Erythroblast (primary cell): ENCODE measurements around the gene WIPF1.
A peak's percentile ranks its signal among the peaks of the same experiment; 100 is the strongest.

Experiments used
- DNase-seq, 2 experiments: peaks; one replicate each; lab custom pipeline; 2025; lab: John Stamatoyannopoulos, UW
- GATA1 ChIP-seq: IDR thresholded peaks from 2 replicates; pipeline ENCODE4 v1.6.1; 2011; ENCODE audit warnings: low read depth, mild to moderate bottlenecking, control low read depth, low read length, moderate library complexity
- POLR2A ChIP-seq: IDR thresholded peaks from 2 replicates; pipeline ENCODE4 v1.6.1; 2011; ENCODE audit warnings: mild to moderate bottlenecking, low read length

WIPF1 gene

GRCh38 chr2:174611006-174611405 lies 13.4 kb upstream of the WIPF1 start:
- no peak for TF ChIP-seq GATA1
- no peak for TF ChIP-seq POLR2A
- DNase-seq, result no peak

- no peak for DNase-seq
- TF ChIP-seq GATA1 (no peak), POLR2A (no peak)
Observed at GRCh38 chr2:174610243-174610995, 12.8 kb upstream of the WIPF1 start.

- no peak for TF ChIP-seq GATA1
- TF ChIP-seq POLR2A, result no peak
- DNase-seq, result no peak
Observed at GRCh38 chr2:174609261-174609660, 11.7 kb upstream of the WIPF1 start.

GRCh38 chr2:174608866-174609214 lies 11.2 kb upstream of the WIPF1 start:
- no peak for DNase-seq
- TF ChIP-seq GATA1, result no peak
- TF ChIP-seq POLR2A, result no peak

GRCh38 chr2:174607989-174608865 lies 10.6 kb upstream of the WIPF1 start:
- TF ChIP-seq GATA1 (no peak), POLR2A (no peak)
- DNase-seq, result no peak

- no peak for DNase-seq
Observed at GRCh38 chr2:174607584-174607983, 10.0 kb upstream of the WIPF1 start.

GRCh38 chr2:174606336-174606735 lies 8.7 kb upstream of the WIPF1 start:
- no peak for TF ChIP-seq GATA1
- no peak for TF ChIP-seq POLR2A
- no peak for DNase-seq

More at GRCh38 chr2:174607584-174607983, 10.0 kb upstream of the WIPF1 start:
- no peak for TF ChIP-seq POLR2A
- TF ChIP-seq GATA1, result no peak

- TF ChIP-seq GATA1 (no peak), POLR2A (no peak)
- DNase-seq, result no peak
Observed at GRCh38 chr2:174605687-174606086, 8.1 kb upstream of the WIPF1 start.

GRCh38 chr2:174603280-174603679 lies 5.7 kb upstream of the WIPF1 start:
- DNase-seq, result peak; percentile 59 to 65
- TF ChIP-seq POLR2A (no peak), GATA1 (no peak)

GRCh38 chr2:174602745-174603144 lies 5.1 kb upstream of the WIPF1 start:
- TF ChIP-seq POLR2A (no peak), GATA1 (no peak)
- no peak for DNase-seq

GRCh38 chr2:174600349-174600748 lies 2.7 kb upstream of the WIPF1 start:
- DNase-seq, result no peak
- TF ChIP-seq POLR2A (no peak), GATA1 (no peak)

- DNase-seq, result no peak
- no peak for TF ChIP-seq GATA1
- no peak for TF ChIP-seq POLR2A
Observed at GRCh38 chr2:174599310-174599921, 1.8 kb upstream of the WIPF1 start.

- peak in 1 of 2 experiments; percentile 11 for DNase-seq
Observed at GRCh38 chr2:174597009-174597344, 627 bp downstream of the WIPF1 start.

GRCh38 chr2:174595891-174596397 lies 1.7 kb downstream of the WIPF1 start:
- TF ChIP-seq GATA1 (no peak), POLR2A (no peak)
- DNase-seq, result no peak

More at GRCh38 chr2:174597009-174597344, 627 bp downstream of the WIPF1 start:
- no peak for TF ChIP-seq POLR2A
- TF ChIP-seq GATA1, result no peak
